K562 (cell line): ENCODE data around the gene HAPSTR1. TPM values are rescaled to one million over a fixed set of nuclear protein-coding genes. Genes with fewer than 3 reads are reported as not detected.

Experiments used
- BRF2 ChIP-seq: IDR thresholded peaks from 3 replicates; pipeline ENCODE4 v1.6.1; 2011; ENCODE audit warnings: borderline replicate concordance, mild to moderate bottlenecking; ENCODE audit not compliant: insufficient read length, insufficient read depth
- CEBPB ChIP-seq: fragments of 450-650 bp; IDR thresholded peaks from 2 replicates; pipeline ENCODE4 v1.6.1; 2016; ENCODE audit warnings: missing genetic modification characterization, missing compliant biosample characterization
- FOXJ3 ChIP-seq: sonication (generic); formaldehyde crosslinking; IDR thresholded peaks from 2 replicates; pipeline ENCODE4 v1.4.0; 2020; ENCODE audit warnings: mild to moderate bottlenecking, missing genetic modification reagents
- GATAD2A ChIP-seq: fragments of 450-650 bp; IDR thresholded peaks from 2 replicates; pipeline ENCODE4 v1.6.1; 2017
- NR4A1 ChIP-seq, 2 experiments: fragments of 250-450 bp in 1 of 2; fragments of 450-650 bp in 1 of 2; sonication (Bioruptor Pico) in 1 of 2; IDR thresholded peaks; 2 replicates each; pipeline versions ENCODE4 v1.4.0 to v1.6.1; 2016 to 2020; ENCODE audit warnings: mild to moderate bottlenecking in 2 of 2, missing compliant biosample characterization in 1 of 2, missing genetic modification characterization in 1 of 2, moderate library complexity in 1 of 2
- POLR3A ChIP-seq: IDR thresholded peaks from 2 replicates; pipeline ENCODE4 v1.6.1; 2011; ENCODE audit warnings: borderline replicate concordance, mild to moderate bottlenecking, moderate library complexity; ENCODE audit not compliant: insufficient read length, insufficient read depth; ENCODE audit errors: extremely low read depth
- SAFB ChIP-seq: fragments of 200-400 bp; formaldehyde crosslinking; IDR thresholded peaks from 2 replicates; pipeline ENCODE4 v1.6.1; 2017; ENCODE audit warnings: low read depth, low read length, borderline replicate concordance
- SIN3A ChIP-seq, 2 experiments: fragments of 150-350 bp in 1 of 2; IDR thresholded peaks; 2 replicates each; pipeline ENCODE4 v1.6.1; 2011 to 2016; ENCODE audit warnings: borderline replicate concordance in 2 of 2, low read depth in 2 of 2, low read length in 2 of 2, mild to moderate bottlenecking in 2 of 2, moderate library complexity in 2 of 2; ENCODE audit not compliant: control insufficient read depth in 1 of 2
- SRF ChIP-seq, 2 experiments: fragments of 250-450, 450-650 bp in 1 of 2; sonication (Bioruptor Pico) in 1 of 2; sonication (generic) in 1 of 2; formaldehyde crosslinking; IDR thresholded peaks; 2 replicates each; pipeline versions ENCODE4 v1.5.0 to v1.5.1; 2020 to 2022; ENCODE audit warnings: mild to moderate bottlenecking in 1 of 2, missing genetic modification reagents in 1 of 2
- SUPT5H ChIP-seq: fragments of 450-650 bp; IDR thresholded peaks from 2 replicates; pipeline ENCODE4 v1.6.1; 2016
- ZMIZ1 ChIP-seq, 2 experiments: fragments of 150-350 bp in 1 of 2; IDR thresholded peaks; 2 replicates each; pipeline ENCODE4 v1.6.1; 2012 to 2016; ENCODE audit warnings: low read depth in 2 of 2, low read length in 2 of 2, mild to moderate bottlenecking in 1 of 2, moderate library complexity in 1 of 2
- ZNF143 ChIP-seq: sonication (generic); formaldehyde crosslinking; IDR thresholded peaks from 2 replicates; pipeline ENCODE4 v1.9.0; 2022; ENCODE audit warnings: mild to moderate bottlenecking, missing genetic modification reagents
- polyA plus RNA-seq, 8 experiments: library from polyadenylated mRNA; depleted of rRNA in 4 of 8; stranded (reverse) in 5 of 8; unstranded in 3 of 8; fragments of >200 nt; fragmentation: Nextera tagmentation in 2 of 8; fragmentation: Illumina TruSeq in 1 of 8; extraction: Ambion mirVana in 2 of 8; extraction: Trizol in 1 of 8; gene quantifications; 2 replicates each; pipeline versions ENCODE4 v1.2.1 to v1.2.3, GENCODE V29; 2011 to 2014; ENCODE audit warnings: inconsistent platforms in 1 of 8, missing spikeins in 1 of 8
- total RNA-seq, 7 experiments: library from RNA; depleted of rRNA in 6 of 7; stranded (reverse); fragments of >200 nt in 6 of 7; fragmentation: Illumina TruSeq in 2 of 7; extraction: Trizol in 2 of 7; gene quantifications; 2 replicates each; pipeline versions ENCODE4 v1.2.1 to v1.2.3, GENCODE V29; 2011 to 2021; ENCODE audit warnings: low replicate concordance in 1 of 7

HAPSTR1 gene
- total and polyA plus RNA-seq, 9 of the 15 experiments (the other 6 are each of a cell fraction or from before 2014, with no cell fraction given), result 10.8 to 67.9 (median 36.5) TPM

GRCh38 chr16:9090960-9091866 lies at the start of gene HAPSTR1 (continued):
- no peak for TF ChIP-seq FOXJ3 (CRISPR knock-in tag)
- TF ChIP-seq ZMIZ1 (IDR thresholded peaks at IDR 0.05; ENCODE audit: low read depth in 2 of 2, low read length in 2 of 2), result peak in 1 of 2 experiments; percentile 53; a peak in 2 of 4 replicates
- peak; percentile 82 for TF ChIP-seq SUPT5H
- TF ChIP-seq SRF (CRISPR knock-in tag; IDR thresholded peaks at IDR 0.05), result peak in 1 of 2 experiments; percentile 68; a peak in 1 of 4 replicates
- TF ChIP-seq POLR3A, result no peak
- TF ChIP-seq GATAD2A, result 0 out of 2 replicates have a peak, but pooled peaks have one; percentile 35
- TF ChIP-seq SAFB, result peak; percentile 83; the same call in 1 of the 2 replicates
- no peak for TF ChIP-seq ZNF143 (CRISPR knock-in tag)
- no peak for TF ChIP-seq CEBPB (tag)
- TF ChIP-seq NR4A1 (CRISPR knock-in tag; IDR thresholded peaks at IDR 0.05), result no peak
- TF ChIP-seq NR4A1 (tag; IDR thresholded peaks at IDR 0.05), result no peak
- peak; percentile 62 to 86; a peak in 2 of 4 replicates for TF ChIP-seq SIN3A (IDR thresholded peaks at IDR 0.05; ENCODE audit: borderline replicate concordance in 2 of 2, control insufficient read depth in 1 of 2, low read depth in 2 of 2, low read length in 2 of 2)
- no peak for TF ChIP-seq BRF2
